GM19351 (cell line): ENCODE data around the gene ATIC.

ENCODE experiments used
- ATAC-seq: cut with Tn5 transposase; IDR thresholded peaks from one replicate; pipeline ENCODE4 v1.9.1; 2021; ENCODE audit warnings: mild to moderate bottlenecking, moderate library complexity; ENCODE audit not compliant: unreplicated experiment

The ATIC gene

DNA sequence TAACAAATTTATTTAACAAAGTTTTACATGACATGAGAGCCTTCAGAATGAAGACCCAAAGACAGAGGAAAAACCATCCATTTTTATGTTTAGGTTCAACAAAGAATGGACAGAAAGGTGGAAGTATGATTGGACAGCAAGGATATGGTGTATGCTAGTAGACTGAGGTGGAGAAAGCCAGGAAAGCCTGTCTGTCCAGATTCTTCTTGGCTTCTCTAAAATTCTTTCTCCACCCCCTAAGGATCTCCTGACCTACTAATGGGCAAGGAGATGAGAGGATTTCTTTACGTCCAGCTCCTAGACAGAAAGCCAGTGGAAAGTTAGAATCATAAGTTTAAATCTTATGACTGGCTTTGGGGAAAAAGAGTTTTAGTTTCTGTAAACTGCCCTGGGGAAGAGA, 3.0 kb downstream of the ATIC start:
- ATAC-seq: no peak

DNA sequence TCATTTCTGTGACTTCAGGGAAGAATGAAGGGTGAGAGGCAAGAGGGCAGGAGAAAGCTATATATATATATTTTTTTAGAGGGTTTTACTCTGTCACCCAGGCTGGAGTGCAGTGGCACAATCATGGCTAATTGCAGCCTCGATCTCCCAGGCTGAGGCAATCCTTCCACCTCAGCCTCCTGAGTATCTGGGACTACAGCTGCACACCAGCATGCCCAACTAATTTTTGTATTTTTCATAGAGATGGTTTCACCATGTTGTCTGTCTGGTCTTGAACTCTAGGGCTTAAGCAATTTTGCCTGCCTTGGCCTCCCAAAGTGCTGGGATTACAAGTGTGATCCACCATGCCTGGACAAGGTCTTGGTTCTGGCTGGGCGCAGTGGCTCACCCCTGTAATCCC, 3.4 kb downstream of the ATIC start:
- ATAC-seq: no peak

- no peak for ATAC-seq
These were observed 4.5 kb downstream of the ATIC start for GRCh38 chr2:215316336-215316735.

DNA sequence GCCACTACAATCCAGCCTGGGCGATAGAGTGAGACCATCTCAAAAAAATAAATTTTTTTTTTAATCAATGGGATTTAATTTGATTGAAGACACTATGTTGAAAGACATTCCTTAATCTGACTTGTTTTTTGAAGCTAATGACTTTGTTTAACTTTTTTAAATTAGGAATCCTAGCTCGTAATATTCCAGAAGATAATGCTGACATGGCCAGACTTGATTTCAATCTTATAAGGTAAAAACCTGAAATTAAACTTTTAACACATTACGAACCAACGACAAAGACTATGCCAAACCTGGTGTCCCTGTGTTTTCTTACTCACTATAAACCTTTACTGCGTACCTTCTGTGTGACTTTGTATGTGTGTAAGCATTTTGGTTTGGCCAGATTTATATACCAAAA, 7.6 kb downstream of the ATIC start:
- no peak for ATAC-seq

DNA sequence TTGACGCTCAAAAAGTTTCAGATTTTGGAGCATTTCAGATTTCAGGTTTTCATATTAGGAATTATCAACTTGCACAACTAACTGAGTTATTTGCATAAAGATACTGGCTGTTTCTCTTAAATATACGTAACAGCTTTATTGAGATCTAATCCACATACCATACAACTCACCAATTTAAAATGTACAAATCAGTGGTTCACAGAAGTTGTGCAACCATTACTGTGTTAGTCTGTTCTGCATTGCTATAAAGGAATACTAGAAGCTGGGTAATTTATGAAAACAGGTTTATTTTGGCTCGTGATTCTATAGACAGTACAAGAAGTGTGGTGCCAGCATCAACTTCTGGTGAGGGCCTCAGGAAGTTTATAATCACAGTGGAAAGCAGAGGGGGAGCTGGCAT, 8.2 kb downstream of the ATIC start:
- ATAC-seq: no peak

GRCh38 chr2:215320679-215321078, 8.8 kb downstream of the ATIC start:
- ATAC-seq: no peak

DNA sequence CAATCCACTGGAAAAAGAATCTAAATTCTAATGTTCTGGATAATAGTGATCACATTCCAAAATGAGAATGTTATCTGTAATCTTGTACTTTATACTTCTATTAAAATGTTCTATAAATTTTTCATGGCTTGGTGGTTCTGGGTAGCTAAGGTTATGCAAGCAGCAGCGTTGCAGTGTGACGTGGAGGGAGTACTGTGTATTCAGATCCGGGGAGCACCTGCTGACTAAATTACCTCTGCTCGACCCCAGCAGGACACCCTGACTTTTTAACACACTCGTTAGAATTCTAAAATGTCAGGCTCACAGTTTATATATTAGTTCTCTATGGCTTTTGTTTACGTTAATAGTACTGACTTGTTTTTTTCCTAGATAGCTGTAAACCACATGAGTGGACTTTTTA, 13.0 kb downstream of the ATIC start:
- ATAC-seq: no peak

GRCh38 chr2:215328066-215328465, 16.2 kb downstream of the ATIC start:
- ATAC-seq: no peak

- ATAC-seq: no peak
These were observed 21.2 kb downstream of the ATIC start for GRCh38 chr2:215332872-215333595.

DNA sequence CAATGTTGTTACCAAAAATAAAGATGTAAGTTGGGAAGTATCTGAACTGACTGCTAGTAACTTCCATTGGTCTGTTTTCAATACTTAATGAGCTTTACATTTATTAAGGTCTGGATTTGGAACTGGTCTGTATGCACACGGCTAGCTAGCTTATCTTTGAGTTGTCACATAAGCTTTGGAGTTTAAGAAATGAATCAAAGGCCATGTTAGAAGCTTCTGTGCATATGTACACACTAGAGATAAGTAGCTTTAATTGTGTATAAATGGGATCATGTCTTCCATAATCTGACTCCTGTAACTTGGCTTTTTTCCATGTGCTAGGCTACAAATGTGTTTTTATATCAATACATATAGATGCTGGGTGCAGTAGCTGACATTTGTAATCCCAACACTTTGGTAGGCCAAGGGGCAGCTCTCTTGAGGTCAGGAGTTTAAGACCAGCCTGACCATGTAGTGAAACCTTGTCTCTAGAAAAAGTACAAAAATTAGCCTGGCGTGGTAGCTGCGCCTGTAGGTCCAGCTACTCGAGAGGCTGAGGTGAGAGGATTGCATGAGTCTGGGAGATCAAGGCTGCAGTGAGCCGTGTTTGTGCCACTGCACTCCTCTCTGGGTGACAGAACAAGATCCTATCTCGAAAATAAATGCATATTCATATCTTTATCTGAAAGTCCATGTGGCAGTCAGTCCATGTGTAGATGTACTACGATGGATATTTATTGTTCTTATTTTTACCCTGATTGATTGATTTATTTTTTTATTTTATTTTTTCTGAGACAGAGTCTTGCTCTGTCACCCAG, 27.2 kb downstream of the ATIC start:
- no peak for ATAC-seq

- ATAC-seq: no peak
These were observed 36.0 kb downstream of the ATIC start for GRCh38 chr2:215347878-215348277.

- ATAC-seq: no peak
These were observed 40.7 kb downstream of the ATIC start for GRCh38 chr2:215352602-215353001.

GRCh38 chr2:215354771-215355695, 43.2 kb downstream of the ATIC start:
- no peak for ATAC-seq

GRCh38 chr2:215355801-215356200, 43.9 kb downstream of the ATIC start:
- ATAC-seq: no peak

GRCh38 chr2:215356334-215356947, 44.6 kb downstream of the ATIC start:
- no peak for ATAC-seq

DNA sequence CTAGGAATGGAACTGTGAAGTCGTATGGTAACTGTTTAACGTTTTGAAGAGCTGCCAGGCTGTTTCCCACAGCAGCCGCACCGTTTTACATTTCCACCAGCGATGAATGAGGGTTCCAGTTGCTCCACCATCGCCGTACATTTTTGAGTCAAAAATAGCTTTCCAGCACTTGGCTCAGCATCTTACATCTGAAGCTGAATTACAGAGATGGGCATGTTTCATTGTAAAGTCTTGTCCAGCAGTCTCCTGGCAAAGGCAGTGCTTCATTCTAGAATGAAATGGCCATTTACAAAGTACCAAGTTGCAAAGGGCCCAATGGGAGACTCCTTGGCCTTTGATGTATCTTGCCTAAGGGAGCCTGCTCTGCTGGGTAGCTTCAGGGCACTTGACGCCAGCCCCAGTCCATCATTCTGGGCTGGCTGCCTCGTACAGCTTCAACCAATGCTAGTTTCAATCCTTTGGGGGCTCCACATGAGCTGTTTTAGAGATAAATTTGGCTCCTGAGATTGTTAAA, 45.1 kb downstream of the ATIC start:
- ATAC-seq: no peak

- no peak for ATAC-seq
These were observed 45.8 kb downstream of the ATIC start for GRCh38 chr2:215357660-215358059.

GRCh38 chr2:215358312-215358845, 46.5 kb downstream of the ATIC start:
- ATAC-seq: no peak

- ATAC-seq: no peak
These were observed 47.2 kb downstream of the ATIC start for GRCh38 chr2:215358891-215359575.

DNA sequence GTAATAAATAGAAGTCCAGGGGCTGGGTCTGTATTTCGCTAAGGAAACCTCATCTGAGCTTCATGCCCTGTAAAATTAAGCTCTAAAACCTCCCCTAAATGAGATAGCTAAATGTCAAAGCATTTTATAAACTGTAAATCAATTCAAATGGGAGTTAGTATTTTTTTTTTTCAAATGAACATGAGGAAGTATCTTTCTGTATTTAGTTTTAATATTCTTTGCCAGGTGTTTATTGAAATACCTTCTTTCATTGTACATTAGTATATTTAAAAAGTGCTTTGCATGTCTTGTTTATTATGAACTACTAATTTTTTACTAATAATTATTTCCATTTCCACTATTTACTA, 47.7 kb downstream of the ATIC start:
- ATAC-seq: no peak
